Measurements from ENCODE around the gene CAMTA1. TPM values are rescaled to one million over a fixed set of nuclear protein-coding genes. Genes with fewer than 3 reads are reported as not detected.

CAMTA1 gene
- total and polyA plus RNA-seq, 9 of the 15 experiments (the other 6 are each of a cell fraction or from before 2014, with no cell fraction given), result 43.9 to 161 (median 65.9) TPM

- TF ChIP-seq, protein P1, sequence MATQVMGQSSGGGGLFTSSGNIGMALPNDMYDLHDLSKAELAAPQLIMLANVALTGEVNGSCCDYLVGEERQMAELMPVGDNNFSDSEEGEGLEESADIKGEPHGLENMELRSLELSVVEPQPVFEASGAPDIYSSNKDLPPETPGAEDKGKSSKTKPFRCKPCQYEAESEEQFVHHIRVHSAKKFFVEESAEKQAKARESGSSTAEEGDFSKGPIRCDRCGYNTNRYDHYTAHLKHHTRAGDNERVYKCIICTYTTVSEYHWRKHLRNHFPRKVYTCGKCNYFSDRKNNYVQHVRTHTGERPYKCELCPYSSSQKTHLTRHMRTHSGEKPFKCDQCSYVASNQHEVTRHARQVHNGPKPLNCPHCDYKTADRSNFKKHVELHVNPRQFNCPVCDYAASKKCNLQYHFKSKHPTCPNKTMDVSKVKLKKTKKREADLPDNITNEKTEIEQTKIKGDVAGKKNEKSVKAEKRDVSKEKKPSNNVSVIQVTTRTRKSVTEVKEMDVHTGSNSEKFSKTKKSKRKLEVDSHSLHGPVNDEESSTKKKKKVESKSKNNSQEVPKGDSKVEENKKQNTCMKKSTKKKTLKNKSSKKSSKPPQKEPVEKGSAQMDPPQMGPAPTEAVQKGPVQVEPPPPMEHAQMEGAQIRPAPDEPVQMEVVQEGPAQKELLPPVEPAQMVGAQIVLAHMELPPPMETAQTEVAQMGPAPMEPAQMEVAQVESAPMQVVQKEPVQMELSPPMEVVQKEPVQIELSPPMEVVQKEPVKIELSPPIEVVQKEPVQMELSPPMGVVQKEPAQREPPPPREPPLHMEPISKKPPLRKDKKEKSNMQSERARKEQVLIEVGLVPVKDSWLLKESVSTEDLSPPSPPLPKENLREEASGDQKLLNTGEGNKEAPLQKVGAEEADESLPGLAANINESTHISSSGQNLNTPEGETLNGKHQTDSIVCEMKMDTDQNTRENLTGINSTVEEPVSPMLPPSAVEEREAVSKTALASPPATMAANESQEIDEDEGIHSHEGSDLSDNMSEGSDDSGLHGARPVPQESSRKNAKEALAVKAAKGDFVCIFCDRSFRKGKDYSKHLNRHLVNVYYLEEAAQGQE (IDR thresholded peaks at IDR 0.05; ENCODE audit: borderline replicate concordance), result peak; percentile 19; the same call in 1 of the 2 replicates
- TF ChIP-seq, protein P1 (CRISPR knock-in tag; IDR thresholded peaks at IDR 0.05; ENCODE audit: low read depth), result no peak
- TF ChIP-seq ZNF431 (CRISPR knock-in tag; IDR thresholded peaks at IDR 0.05), result no peak
- TF ChIP-seq CBX3 (IDR thresholded peaks at IDR 0.05; ENCODE audit: borderline replicate concordance in 1 of 2, low read length in 2 of 2), result no peak
- no peak for TF ChIP-seq ARID1B (IDR thresholded peaks at IDR 0.05)
- TF ChIP-seq TBL1XR1 (IDR thresholded peaks at IDR 0.05; ENCODE audit: low read length in 2 of 2), result no peak
- TF ChIP-seq NBN (IDR thresholded peaks at IDR 0.05; ENCODE audit: low read depth), result 0 out of 2 replicates have a peak, but pooled peaks have one; percentile 67
- no peak for TF ChIP-seq ZNF354B (CRISPR knock-in tag; IDR thresholded peaks at IDR 0.05)
- peak; percentile 49; the same call in 1 of the 2 replicates for TF ChIP-seq ZNF384 (IDR thresholded peaks at IDR 0.05; ENCODE audit: low read depth, low read length)
- TF ChIP-seq LARP7 (IDR thresholded peaks at IDR 0.05), result 0 out of 2 replicates have a peak, but pooled peaks have one; percentile 21
- TF ChIP-seq, protein P2, sequence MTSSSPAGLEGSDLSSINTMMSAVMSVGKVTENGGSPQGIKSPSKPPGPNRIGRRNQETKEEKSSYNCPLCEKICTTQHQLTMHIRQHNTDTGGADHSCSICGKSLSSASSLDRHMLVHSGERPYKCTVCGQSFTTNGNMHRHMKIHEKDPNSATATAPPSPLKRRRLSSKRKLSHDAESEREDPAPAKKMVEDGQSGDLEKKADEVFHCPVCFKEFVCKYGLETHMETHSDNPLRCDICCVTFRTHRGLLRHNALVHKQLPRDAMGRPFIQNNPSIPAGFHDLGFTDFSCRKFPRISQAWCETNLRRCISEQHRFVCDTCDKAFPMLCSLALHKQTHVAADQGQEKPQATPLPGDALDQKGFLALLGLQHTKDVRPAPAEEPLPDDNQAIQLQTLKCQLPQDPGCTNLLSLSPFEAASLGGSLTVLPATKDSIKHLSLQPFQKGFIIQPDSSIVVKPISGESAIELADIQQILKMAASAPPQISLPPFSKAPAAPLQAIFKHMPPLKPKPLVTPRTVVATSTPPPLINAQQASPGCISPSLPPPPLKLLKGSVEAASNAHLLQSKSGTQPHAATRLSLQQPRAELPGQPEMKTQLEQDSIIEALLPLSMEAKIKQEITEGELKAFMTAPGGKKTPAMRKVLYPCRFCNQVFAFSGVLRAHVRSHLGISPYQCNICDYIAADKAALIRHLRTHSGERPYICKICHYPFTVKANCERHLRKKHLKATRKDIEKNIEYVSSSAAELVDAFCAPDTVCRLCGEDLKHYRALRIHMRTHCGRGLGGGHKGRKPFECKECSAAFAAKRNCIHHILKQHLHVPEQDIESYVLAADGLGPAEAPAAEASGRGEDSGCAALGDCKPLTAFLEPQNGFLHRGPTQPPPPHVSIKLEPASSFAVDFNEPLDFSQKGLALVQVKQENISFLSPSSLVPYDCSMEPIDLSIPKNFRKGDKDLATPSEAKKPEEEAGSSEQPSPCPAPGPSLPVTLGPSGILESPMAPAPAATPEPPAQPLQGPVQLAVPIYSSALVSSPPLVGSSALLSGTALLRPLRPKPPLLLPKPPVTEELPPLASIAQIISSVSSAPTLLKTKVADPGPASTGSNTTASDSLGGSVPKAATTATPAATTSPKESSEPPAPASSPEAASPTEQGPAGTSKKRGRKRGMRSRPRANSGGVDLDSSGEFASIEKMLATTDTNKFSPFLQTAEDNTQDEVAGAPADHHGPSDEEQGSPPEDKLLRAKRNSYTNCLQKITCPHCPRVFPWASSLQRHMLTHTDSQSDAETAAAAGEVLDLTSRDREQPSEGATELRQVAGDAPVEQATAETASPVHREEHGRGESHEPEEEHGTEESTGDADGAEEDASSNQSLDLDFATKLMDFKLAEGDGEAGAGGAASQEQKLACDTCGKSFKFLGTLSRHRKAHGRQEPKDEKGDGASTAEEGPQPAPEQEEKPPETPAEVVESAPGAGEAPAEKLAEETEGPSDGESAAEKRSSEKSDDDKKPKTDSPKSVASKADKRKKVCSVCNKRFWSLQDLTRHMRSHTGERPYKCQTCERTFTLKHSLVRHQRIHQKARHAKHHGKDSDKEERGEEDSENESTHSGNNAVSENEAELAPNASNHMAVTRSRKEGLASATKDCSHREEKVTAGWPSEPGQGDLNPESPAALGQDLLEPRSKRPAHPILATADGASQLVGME (CRISPR knock-in tag; IDR thresholded peaks at IDR 0.05), result no peak
- no peak for TF ChIP-seq ZKSCAN3 (CRISPR knock-in tag; IDR thresholded peaks at IDR 0.05)
- peak; percentile 37 for TF ChIP-seq L3MBTL2 (IDR thresholded peaks at IDR 0.05)
- TF ChIP-seq TAF7 (tag; IDR thresholded peaks at IDR 0.05), result no peak
- TF ChIP-seq, protein P3, sequence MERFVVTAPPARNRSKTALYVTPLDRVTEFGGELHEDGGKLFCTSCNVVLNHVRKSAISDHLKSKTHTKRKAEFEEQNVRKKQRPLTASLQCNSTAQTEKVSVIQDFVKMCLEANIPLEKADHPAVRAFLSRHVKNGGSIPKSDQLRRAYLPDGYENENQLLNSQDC (CRISPR knock-in tag; IDR thresholded peaks at IDR 0.05), result no peak
- TF ChIP-seq EP400 (IDR thresholded peaks at IDR 0.05), result no peak
These were observed 27.4 kb upstream of the CAMTA1 start (continued) for GRCh38 chr1:6757719-6758435.
